ENCODE measurements around the gene SLAIN1. TPM values are rescaled to one million over a fixed set of nuclear protein-coding genes. Genes with fewer than 3 reads are reported as not detected.

SLAIN1 gene
- total and polyA plus RNA-seq, 8 donors, result 3.7 to 26.8 (median 12.1) TPM; not detected in 1

DNA sequence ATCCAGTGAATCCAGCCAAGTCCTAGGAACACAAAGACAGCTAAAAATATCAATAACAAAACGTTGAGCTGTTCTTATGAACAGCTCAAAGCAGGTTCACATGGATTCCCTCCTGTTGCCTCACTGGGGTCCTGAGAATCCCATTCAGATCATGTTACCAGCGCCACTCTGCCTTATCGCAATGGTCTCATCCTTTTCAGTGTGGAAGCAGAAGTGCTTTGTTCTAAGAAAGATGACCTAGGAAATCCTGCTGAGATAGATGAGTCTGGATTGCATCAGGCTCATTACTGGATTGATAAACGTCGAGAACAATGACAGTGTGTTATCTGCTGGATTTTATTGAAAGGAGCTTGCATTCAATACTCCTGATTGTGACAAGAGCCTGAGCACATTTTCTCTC is 87.0 kb downstream of the SLAIN1 start:
- no peaks in the 10 kb centered on the region for H3K9me3 ChIP-seq
- no peak overlapping the region for H3K4me3 ChIP-seq
- no peak for DNase-seq
- no peaks in the 10 kb centered on the region for H3K27me3 ChIP-seq
- no peaks in the 10 kb centered on the region for H3K36me3 ChIP-seq
- intact Hi-C loops (cut with DNase I; ENCODE audit: low total_unique reads), result no loop called here
- TF ChIP-seq POLR2A (IDR thresholded peaks at IDR 0.05) (no peak), POLR2AphosphoS5 (IDR thresholded peaks at IDR 0.05) (no peak), EP300 (IDR thresholded peaks at IDR 0.05) (no peak)
- TF ChIP-seq, protein P1, sequence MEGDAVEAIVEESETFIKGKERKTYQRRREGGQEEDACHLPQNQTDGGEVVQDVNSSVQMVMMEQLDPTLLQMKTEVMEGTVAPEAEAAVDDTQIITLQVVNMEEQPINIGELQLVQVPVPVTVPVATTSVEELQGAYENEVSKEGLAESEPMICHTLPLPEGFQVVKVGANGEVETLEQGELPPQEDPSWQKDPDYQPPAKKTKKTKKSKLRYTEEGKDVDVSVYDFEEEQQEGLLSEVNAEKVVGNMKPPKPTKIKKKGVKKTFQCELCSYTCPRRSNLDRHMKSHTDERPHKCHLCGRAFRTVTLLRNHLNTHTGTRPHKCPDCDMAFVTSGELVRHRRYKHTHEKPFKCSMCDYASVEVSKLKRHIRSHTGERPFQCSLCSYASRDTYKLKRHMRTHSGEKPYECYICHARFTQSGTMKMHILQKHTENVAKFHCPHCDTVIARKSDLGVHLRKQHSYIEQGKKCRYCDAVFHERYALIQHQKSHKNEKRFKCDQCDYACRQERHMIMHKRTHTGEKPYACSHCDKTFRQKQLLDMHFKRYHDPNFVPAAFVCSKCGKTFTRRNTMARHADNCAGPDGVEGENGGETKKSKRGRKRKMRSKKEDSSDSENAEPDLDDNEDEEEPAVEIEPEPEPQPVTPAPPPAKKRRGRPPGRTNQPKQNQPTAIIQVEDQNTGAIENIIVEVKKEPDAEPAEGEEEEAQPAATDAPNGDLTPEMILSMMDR (IDR thresholded peaks at IDR 0.05), result no peak
- WGBS, 5 donors, result 62 to 71% (median 67%) methylated on average over 5 of the region's 5 CpGs
- H3K4me1 ChIP-seq, result peaks cover 0 to 8% (median 5%) of the 10 kb centered on the region in 4 donors
- H3K27ac ChIP-seq, result no peak overlapping the region

DNA sequence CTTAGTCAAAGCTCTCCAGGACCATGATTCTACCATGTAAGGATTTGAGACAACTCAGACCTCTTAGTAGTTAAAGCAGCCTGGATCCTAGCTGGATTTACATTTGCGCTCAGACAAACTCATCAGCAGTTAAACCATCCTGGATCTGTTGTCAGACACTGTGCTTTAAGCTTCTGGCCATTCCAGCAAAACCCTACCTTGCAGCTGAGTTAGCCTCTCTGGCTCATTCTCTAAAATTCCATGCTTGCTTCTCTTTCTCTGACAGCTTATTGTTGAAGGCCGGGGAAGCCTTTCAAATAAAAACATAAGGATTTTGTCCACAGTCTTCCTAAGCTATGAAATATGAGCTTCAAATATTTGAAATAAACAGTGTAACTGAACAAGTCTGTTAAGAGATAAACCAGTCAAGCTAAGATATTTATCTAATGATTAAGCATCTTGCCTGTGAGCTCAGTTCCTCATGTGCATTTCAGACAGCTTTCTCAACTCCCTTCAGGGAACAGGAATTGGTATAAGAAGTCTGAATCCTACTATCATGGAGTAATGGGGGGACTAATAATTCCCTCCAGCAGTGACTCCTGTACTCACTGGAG is 89.3 kb downstream of the SLAIN1 start:
- 57 to 73% (median 68%) methylated on average over 2 of the region's 2 CpGs for WGBS, 5 donors

DNA sequence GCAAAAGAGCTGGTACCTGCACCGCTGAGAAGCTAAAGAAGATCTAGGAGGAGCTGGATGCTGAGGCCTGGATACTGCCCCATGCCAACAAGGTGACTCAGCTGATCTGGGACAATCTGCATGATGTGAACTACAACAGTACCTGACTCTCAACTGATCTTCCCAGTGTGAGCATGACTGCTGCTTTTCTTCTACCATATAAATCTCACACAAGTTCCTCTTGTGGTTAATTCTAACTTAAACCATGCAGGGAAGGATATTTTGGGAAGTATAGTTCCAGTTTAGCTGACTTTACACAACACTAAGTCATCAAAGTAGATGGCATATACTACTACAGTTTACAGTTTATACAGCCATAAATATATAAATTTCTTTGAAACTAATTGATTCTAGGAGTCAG is 91.9 kb downstream of the SLAIN1 start:
- no peaks in the 10 kb centered on the region for H3K36me3 ChIP-seq
- peaks cover 7 to 36% (median 30%) of the 10 kb centered on the region in 4 donors for H3K9me3 ChIP-seq
- H3K4me3 ChIP-seq, result no peak overlapping the region
- H3K4me1 ChIP-seq, result no peaks in the 10 kb centered on the region
- no peak for DNase-seq
- intact Hi-C loops (cut with DNase I; ENCODE audit: low total_unique reads), result no loop called here
- no peaks in the 10 kb centered on the region for H3K27me3 ChIP-seq
- no peak overlapping the region for H3K27ac ChIP-seq
- TF ChIP-seq, protein P1 (IDR thresholded peaks at IDR 0.05), result no peak
- TF ChIP-seq EP300 (IDR thresholded peaks at IDR 0.05) (no peak), POLR2AphosphoS5 (IDR thresholded peaks at IDR 0.05) (no peak), POLR2A (IDR thresholded peaks at IDR 0.05) (no peak)
- 89 to 100% (median 91%) methylated on average over 1 of the region's 1 CpG for WGBS, 5 donors

More for the DNA sequence above, 89.3 kb downstream of the SLAIN1 start:
- H3K4me3 ChIP-seq, result no peak overlapping the region
- no peaks in the 10 kb centered on the region for H3K36me3 ChIP-seq
- no peak overlapping the region for H3K27ac ChIP-seq
- no peaks in the 10 kb centered on the region for H3K4me1 ChIP-seq
- H3K27me3 ChIP-seq, result no peaks in the 10 kb centered on the region
- no peak for DNase-seq
- TF ChIP-seq POLR2AphosphoS5 (IDR thresholded peaks at IDR 0.05) (no peak), EP300 (IDR thresholded peaks at IDR 0.05) (no peak), POLR2A (IDR thresholded peaks at IDR 0.05) (no peak)
- TF ChIP-seq, protein P1 (IDR thresholded peaks at IDR 0.05), result no peak
- H3K9me3 ChIP-seq, result peaks cover 7 to 18% (median 17%) of the 10 kb centered on the region in 4 donors
- intact Hi-C loops (cut with DNase I; ENCODE audit: low total_unique reads), result no loop called here

DNA sequence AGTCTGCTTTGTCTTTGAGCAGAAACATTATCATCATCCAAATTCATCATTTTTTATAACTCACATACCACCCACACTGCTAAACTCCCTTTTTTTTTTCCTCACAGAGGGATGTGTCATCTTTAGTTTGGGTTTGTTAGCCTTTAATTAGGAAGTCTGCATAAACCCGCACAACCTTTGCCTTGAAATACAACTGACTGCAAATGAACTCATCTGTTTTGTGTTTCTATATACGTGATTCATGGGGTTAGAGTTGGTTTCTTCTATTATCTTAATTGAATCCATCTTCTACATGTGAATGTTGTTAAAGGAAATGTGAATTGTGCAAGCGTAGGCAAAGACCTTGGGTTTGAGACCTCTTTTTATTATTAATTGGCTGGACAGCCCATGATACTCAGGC is 102.7 kb downstream of the SLAIN1 start:
- H3K36me3 ChIP-seq, result no peaks in the 10 kb centered on the region
- WGBS, 5 donors, result 77 to 85% (median 83%) methylated on average over 3 of the region's 3 CpGs

More for the DNA sequence above, 102.7 kb downstream of the SLAIN1 start:
- H3K4me1 ChIP-seq, result no peaks in the 10 kb centered on the region
- no peak overlapping the region for H3K27ac ChIP-seq
- no peak for DNase-seq
- H3K9me3 ChIP-seq, result no peaks in the 10 kb centered on the region
- no peak overlapping the region for H3K4me3 ChIP-seq
- no peaks in the 10 kb centered on the region for H3K27me3 ChIP-seq
- TF ChIP-seq EP300 (IDR thresholded peaks at IDR 0.05) (no peak), POLR2AphosphoS5 (IDR thresholded peaks at IDR 0.05) (no peak)
- TF ChIP-seq, protein P1 (IDR thresholded peaks at IDR 0.05), result no peak
- intact Hi-C loops (cut with DNase I; ENCODE audit: low total_unique reads), result no loop called here

Data from stomach (tissue), 9 donors.